Left cardiac atrium (tissue), 4 donors: ENCODE data around the gene MYO15A. TPM values are rescaled to one million over a fixed set of nuclear protein-coding genes. Genes with fewer than 3 reads are reported as not detected.

ENCODE experiments used
- ATAC-seq, 2 donors: fragments of 200-7000 bp; cut with Tn5 transposase; one replicate each; pipeline ENCODE4 v1.9.1; 2020; ENCODE audit warnings: mild to moderate bottlenecking in 2 of 2, moderate library complexity in 2 of 2
- DNase-seq: peaks from one replicate; pipeline ENCODE4 v3.0.0-alpha.2; 2020
- intact Hi-C, 2 donors: fragments of 100-400 bp; cut with DNase I; formaldehyde crosslinking; loops; one replicate each; pipeline versions ENCODE4 v1.14.1 to v1.15.1; 2022 to 2023
- total RNA-seq, 2 donors: library from RNA; stranded (reverse); fragmentation: NEBNext Ultra II Directional; extraction: Animal tissue kit (Norgen Biotek cat#: 25700); gene quantifications; one replicate each; pipeline ENCODE4 v1.2.1, GENCODE V29; 2021
- donor health status: DM: no; HTN: yes; CAD: no.
- donor health status: DM: no; HTN: yes; CAD: no; lungs with severe emphysema.
- donor health status: DM: yes; HTN: yes; CAD: no.
- donor health status: Dilated cardiomyopathy.

The MYO15A gene
- total RNA-seq, 2 donors from 2014 or later = 0.71 to 1.1 TPM

- intact Hi-C loops = no loop called here
- no peak for ATAC-seq
- no peak for DNase-seq
Observed at GRCh38 chr17:18177133-18177532, 68.6 kb downstream of the MYO15A start.

GRCh38 chr17:18177722-18178121 is 69.2 kb downstream of the MYO15A start:
- intact Hi-C loops = no loop called here
- ATAC-seq = no peak
- no peak for DNase-seq

DNA sequence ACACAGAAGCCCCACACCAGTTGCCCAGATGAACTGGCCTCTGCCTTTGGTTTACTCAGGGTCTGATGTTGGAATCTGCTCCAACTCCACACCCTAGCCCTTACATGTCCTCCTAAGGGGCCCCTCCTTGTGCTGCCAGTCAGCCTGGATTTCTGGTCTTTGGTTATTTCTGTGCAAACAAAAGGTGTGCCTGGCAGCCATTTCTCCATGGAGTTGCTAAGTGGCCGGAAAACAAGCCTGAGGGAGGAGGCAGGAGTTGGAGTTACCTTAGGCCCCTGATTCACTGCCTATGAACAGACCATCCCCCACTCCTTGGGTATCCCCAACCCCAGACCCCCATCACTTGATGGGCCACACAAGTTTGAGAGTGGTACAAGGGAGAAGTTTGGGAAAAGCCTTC is 70.6 kb downstream of the MYO15A start:
- no peak for DNase-seq
- intact Hi-C loops = no loop called here
- no peak for ATAC-seq

DNA sequence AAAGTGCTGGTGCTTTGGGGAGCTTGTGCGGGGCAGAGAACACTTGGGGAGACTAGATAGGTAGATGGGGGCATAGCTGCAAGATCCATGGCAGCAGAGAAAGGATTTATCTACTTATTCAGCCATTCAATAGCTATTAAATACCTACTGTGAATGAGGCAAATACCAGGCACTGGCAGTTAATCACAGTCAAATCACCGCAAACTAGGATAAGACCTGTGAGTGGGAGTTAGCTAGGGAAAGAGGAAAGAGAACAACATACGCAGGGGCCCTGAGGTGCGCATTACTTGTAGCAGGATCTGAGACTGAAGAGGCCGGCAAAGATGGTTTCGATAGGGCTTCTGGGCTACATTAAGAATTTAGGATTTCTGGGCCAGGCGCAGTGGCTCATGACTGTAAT is 71.2 kb downstream of the MYO15A start:
- ATAC-seq = no peak
- intact Hi-C loops = no loop called here
- no peak for DNase-seq

DNA sequence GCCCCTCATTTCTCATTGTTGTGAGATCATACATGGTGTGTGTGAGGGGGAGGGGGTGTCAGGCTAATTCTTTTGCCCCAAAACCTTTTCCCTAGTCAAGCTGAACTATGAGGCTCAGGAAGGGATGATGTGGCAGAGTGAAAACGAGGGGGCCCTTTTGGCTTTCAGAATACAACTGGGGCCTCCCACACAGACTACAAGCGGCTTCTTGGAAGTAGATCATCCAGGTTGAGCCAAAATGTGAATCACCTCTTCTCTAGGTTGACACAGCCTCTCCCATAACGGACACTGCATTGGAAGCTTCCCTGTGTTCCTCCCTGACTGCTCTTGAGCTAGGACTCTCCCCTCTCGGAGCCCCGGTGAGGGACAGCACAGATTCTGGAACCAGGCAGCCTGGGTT is 72.8 kb downstream of the MYO15A start:
- no peak for DNase-seq
- peak in 1 of 2 donors; percentile 7 for ATAC-seq
- intact Hi-C loops = no loop called here

DNA sequence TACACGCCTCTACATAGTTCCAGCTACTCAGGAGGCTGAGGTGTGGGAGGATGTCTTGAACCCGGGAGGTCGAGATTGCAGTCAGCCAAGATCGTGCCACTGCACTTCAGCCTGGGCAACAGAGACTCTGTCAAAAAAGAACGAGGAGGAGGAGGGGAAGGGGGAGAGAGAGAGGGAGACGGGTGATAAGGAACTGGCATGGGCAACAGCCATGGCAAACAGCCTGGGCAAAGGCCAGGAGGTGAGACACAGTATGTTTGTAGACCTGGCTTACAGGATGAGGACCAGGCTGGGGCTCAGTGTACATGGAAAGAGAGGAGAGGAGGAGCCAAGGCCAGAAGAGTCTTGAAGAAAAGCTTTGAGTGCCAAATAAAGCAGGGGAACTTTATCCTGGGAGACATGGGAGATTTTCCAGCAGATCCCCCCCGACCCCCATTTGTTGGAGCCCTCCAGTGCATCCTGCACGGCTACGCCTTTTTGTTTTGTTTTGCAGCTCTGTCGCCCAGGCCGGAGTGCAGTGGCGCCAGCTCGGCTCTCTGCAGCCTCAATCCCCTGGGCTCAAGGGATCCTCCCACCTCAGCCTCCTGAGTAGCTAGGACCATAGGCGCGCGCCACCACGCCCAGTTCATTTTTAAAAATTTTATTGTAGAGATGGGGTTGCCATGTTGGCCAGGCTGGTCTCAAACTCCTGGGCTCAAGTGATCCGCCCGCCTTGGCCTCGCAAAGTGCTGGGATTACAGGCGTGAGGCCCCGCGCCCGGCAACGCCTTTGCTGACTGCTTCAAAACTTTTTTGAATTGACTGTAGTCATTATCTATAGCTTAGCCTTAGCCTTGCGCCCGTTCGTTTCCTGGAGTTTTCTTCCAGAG is 73.8 kb downstream of the MYO15A start:
- DNase-seq = peak; percentile 55
- ATAC-seq = peak in 1 of 2 donors; percentile 36
- intact Hi-C loops = no loop called here

- ATAC-seq (peak; percentile 55 to 60), DNase-seq (peak; percentile 92)
- intact Hi-C loops = no loop called here
Observed at GRCh38 chr17:18182978-18183333, 74.4 kb downstream of the MYO15A start.

DNA sequence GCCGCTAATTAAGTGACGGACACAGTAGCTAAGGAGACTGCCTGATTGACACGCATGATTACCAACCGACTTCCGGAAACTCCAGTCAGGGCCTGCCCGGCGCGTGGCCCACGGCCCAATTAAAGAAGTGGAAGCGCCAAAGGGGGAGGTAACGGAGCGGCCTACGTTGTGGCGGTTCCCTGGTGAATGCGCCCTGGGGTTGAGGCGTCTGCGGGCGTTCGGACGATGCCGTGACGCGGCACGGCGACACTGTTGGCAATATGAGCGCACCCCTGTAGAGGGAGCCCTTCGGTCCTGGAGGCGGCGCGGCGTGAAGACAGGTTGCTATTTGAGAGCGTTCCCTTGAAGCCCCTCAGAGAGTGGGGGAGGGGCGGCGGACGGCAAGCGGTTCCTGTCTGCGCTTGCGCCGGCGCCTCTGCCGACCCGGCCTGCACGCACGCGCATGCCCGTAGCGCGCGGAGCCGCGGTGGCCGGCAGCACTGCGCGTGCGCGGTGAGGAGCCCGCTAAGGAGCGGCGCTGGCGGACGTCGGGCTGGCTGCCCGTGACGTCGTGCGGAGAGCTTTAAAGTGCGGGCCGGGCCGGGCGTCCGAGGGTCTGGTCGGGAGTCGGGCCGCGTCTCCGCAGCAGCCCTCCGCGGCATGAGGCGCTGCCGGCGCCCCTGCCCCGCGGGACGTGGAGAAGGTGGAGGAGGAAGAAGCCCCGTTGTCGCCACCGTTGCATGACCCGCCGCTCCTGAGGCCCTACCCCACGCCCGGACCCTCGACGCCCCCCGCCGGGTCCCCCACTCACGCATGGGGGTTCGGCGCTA is 75.0 kb downstream of the MYO15A start, which contains the start of gene ALKBH5:
TSS of gene ALKBH5 (plus strand) at position 495 of the 809 bp plus-strand sequence. CDS start 416 bp downstream, outside the sequence.
- intact Hi-C loops = no loop called here
- DNase-seq (peak; percentile 97), ATAC-seq (peak; percentile 91 to 92)

DNA sequence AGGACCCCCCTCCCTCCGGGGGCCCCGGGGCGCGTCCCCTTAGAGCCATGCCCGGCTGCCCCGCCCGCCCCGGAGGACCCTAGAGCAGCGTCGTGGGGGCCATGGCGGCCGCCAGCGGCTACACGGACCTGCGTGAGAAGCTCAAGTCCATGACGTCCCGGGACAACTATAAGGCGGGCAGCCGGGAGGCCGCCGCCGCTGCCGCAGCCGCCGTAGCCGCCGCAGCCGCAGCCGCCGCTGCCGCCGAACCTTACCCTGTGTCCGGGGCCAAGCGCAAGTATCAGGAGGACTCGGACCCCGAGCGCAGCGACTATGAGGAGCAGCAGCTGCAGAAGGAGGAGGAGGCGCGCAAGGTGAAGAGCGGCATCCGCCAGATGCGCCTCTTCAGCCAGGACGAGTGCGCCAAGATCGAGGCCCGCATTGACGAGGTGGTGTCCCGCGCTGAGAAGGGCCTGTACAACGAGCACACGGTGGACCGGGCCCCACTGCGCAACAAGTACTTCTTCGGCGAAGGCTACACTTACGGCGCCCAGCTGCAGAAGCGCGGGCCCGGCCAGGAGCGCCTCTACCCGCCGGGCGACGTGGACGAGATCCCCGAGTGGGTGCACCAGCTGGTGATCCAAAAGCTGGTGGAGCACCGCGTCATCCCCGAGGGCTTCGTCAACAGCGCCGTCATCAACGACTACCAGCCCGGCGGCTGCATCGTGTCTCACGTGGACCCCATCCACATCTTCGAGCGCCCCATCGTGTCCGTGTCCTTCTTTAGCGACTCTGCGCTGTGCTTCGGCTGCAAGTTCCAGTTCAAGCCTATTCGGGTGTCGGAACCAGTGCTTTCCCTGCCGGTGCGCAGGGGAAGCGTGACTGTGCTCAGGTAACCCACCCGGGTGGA is 75.8 kb downstream of the MYO15A start:
- intact Hi-C loops = no loop called here
- ATAC-seq (peak; percentile 4 to 6), DNase-seq (peak; percentile 67)

- ATAC-seq (no peak), DNase-seq (no peak)
- intact Hi-C loops = no loop called here
Observed at GRCh38 chr17:18185391-18185790, 76.8 kb downstream of the MYO15A start.

GRCh38 chr17:18185832-18186626 is 77.5 kb downstream of the MYO15A start:
- intact Hi-C loops = loop anchor here in 1 of 2 donors (2.0 kb wide), 1 partner anchor 31 kb away; no protein-coding TSS in a partner anchor
- ATAC-seq (no peak), DNase-seq (no peak)

- no peak for ATAC-seq
- intact Hi-C loops = loop anchor here in 1 of 2 donors (2.0 kb wide), 1 partner anchor 30 kb away; no protein-coding TSS in a partner anchor
- no peak for DNase-seq
Observed at GRCh38 chr17:18186627-18186982, 78.0 kb downstream of the MYO15A start.

GRCh38 chr17:18187226-18187625 is 78.7 kb downstream of the MYO15A start:
- DNase-seq (no peak), ATAC-seq (no peak)
- intact Hi-C loops = loop anchor here in 1 of 2 donors (2.0 kb wide), 1 partner anchor 30 kb away; no protein-coding TSS in a partner anchor

DNA sequence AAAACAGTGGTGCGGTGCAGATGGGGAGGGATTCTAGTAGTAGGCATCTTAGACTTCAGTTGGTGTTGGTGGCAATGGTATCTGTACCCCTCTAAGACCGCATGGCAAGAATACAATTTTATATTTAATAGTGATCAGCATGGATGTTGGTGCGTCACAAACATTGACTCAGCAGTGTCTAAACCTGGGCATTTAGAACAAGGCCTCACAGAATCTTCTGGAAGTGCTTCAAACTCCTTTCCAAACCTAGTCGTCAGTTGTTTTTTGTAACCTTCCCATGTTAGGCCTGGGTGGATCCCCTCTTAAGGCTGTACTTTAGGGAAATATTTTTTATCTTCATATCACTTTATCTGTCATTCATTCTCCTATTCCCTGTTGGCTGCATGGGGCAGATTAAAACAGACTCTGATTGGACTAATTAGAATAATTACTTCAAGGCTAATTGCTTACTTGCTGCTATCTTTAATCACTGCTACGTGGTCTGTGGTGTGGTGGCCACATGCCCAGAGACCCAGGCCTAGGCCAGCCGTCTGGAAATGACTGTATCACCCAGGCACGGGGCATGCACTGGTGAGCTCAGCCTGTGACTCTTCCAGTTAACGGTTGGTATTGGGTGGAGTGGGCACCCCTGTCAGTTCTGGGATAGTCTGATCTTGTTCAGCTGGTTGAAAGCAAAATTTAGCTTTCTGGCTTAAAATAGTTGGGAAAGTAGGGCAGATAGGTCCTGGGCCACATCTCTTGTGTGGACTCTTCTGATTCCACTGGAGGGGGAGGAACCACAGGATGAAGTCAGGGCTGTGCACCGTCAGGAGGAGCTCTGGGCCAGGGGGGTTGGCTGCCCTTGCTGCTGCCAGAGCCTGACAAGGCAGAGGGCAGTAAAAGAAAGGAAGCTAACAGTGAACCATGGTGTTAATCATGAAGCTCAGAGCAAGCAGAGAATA is 79.5 kb downstream of the MYO15A start:
- ATAC-seq = peak in 1 of 2 donors; percentile 6
- DNase-seq = no peak
- intact Hi-C loops = loop anchor here in 1 of 2 donors (2.0 kb wide), 1 partner anchor 29 kb away; no protein-coding TSS in a partner anchor

GRCh38 chr17:18190628-18191235 is 82.2 kb downstream of the MYO15A start:
- intact Hi-C loops = no loop called here
- DNase-seq = no peak
- no peak for ATAC-seq

DNA sequence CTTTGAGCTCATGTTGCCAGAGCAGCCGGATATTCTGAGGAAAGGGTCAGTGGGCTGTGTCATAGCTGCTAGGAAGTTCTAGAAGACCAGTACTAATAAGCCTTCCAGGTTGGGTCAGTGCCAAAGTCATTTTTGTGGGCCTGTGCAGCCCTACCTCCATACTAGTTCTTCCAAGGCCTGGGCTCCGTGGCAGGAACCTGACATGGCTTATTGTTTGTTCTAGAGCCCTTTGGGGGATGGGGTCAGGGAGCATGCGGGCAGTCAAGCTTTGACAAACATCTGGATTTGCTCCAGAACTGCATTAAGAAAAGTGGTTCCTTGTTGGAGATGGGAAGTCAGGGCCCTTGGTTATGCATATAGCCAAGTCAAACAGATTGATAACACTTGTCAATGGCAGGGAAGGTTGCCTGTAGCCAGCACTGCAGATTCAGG is 82.7 kb downstream of the MYO15A start:
- DNase-seq (peak; percentile 57), ATAC-seq (peak; percentile 1 to 34)
- intact Hi-C loops = no loop called here

GRCh38 chr17:18191967-18192366 is 83.4 kb downstream of the MYO15A start:
- ATAC-seq (no peak), DNase-seq (no peak)
- intact Hi-C loops = no loop called here
